Fibroblast of lung (primary cell): ENCODE data around the gene LDAH. TPM values are rescaled to one million over a fixed set of nuclear protein-coding genes. Genes with fewer than 3 reads are reported as not detected.

Experiments used
- DNase-seq, 2 donors: peaks; one replicate each; pipeline versions ENCODE4 v3.0.0 to v3.0.0-alpha.2; 2010; ENCODE audit warnings: low read depth in 2 of 2
- H2AFZ ChIP-seq: 2 replicates; pipeline ENCODE4 v1.5.1; 2012; ENCODE audit warnings: low read length, control low read depth, inconsistent platforms
- H3K27ac ChIP-seq: 2 replicates; pipeline ENCODE4 v1.5.1; 2011; ENCODE audit warnings: low read length, control low read depth; ENCODE audit not compliant: insufficient read depth
- H3K27me3 ChIP-seq: 2 replicates; pipeline ENCODE4 v1.5.1; 2011; ENCODE audit warnings: mild to moderate bottlenecking, low read length; ENCODE audit not compliant: control insufficient read depth, insufficient read depth
- H3K36me3 ChIP-seq: 2 replicates; pipeline ENCODE4 v1.5.1; 2011; ENCODE audit warnings: low read length; ENCODE audit not compliant: control insufficient read depth, insufficient read depth
- H3K4me1 ChIP-seq: 2 replicates; pipeline ENCODE4 v1.5.1; 2011; ENCODE audit warnings: low read length; ENCODE audit not compliant: control insufficient read depth, insufficient read depth; ENCODE audit errors: extremely low read depth
- H3K4me2 ChIP-seq: 2 replicates; pipeline ENCODE4 v1.5.1; 2011; ENCODE audit warnings: low read length, control low read depth; ENCODE audit not compliant: insufficient read depth; ENCODE audit errors: extremely low read depth
- H3K4me3 ChIP-seq, 4 experiments: fragments of 200-600 bp in 1 of 4; sonication (generic) in 1 of 4; replicated peaks in 1 of 4; 2 replicates each; pipeline ENCODE4 v1.5.1; 2011 to 2016; ENCODE audit warnings: low read length in 4 of 4, low read depth in 3 of 4, mild to moderate bottlenecking in 3 of 4, control low read depth in 2 of 4, inconsistent platforms in 1 of 4, mixed read lengths in 1 of 4; ENCODE audit not compliant: insufficient read depth in 1 of 4; ENCODE audit errors: control extremely low read depth in 1 of 4
- H3K79me2 ChIP-seq: 2 replicates; pipeline ENCODE4 v1.5.1; 2012; ENCODE audit warnings: mild to moderate bottlenecking, low read length, inconsistent platforms; ENCODE audit not compliant: control insufficient read depth, insufficient read depth
- H3K9ac ChIP-seq: 2 replicates; pipeline ENCODE4 v1.5.1; 2011; ENCODE audit warnings: mild to moderate bottlenecking, low read length, control low read depth; ENCODE audit not compliant: insufficient read depth
- H3K9me3 ChIP-seq: 2 replicates; pipeline ENCODE4 v1.5.1; 2012; ENCODE audit warnings: low read depth, low read length; ENCODE audit not compliant: control insufficient read depth, insufficient read depth
- H4K20me1 ChIP-seq: 2 replicates; pipeline ENCODE4 v1.5.1; 2011; ENCODE audit warnings: low read length; ENCODE audit not compliant: control insufficient read depth, insufficient read depth; ENCODE audit errors: extremely low read depth
- EZH2 ChIP-seq: IDR thresholded peaks from 2 replicates; pipeline ENCODE4 v1.5.1; 2012; ENCODE audit warnings: low read length, control low read depth, mild to moderate bottlenecking; ENCODE audit errors: missing control alignments
- polyA plus RNA-seq, 2 donors: library from polyadenylated mRNA; depleted of rRNA in 1 of 2; stranded (reverse) in 1 of 2; unstranded in 1 of 2; fragments of >200 nt; gene quantifications; 2 replicates each; pipeline ENCODE4 v1.2.1, GENCODE V29; 2011 to 2012; ENCODE audit warnings: missing spikeins in 1 of 2
- total RNA-seq: library from RNA; depleted of rRNA; stranded (reverse); fragments of >200 nt; gene quantifications from 2 replicates; pipeline ENCODE4 v1.2.1, GENCODE V29; 2014
- TF ChIP-seq, protein P1 (sequence below), 2 donors: IDR thresholded peaks in 1 of 2; conservative IDR thresholded peaks in 1 of 2; 1 replicate in 1 of 2; 2 replicates in 1 of 2; pipeline ENCODE4 v1.5.1; 2011 to 2012; ENCODE audit warnings: low read length in 2 of 2, control low read depth in 1 of 2, inconsistent platforms in 1 of 2, low read depth in 1 of 2, mild to moderate bottlenecking in 1 of 2

LDAH gene
- total and polyA plus RNA-seq, 2 donors (not counting 1 experiment from before 2014, with no cell fraction given): 20.5 to 22.8 TPM

DNA sequence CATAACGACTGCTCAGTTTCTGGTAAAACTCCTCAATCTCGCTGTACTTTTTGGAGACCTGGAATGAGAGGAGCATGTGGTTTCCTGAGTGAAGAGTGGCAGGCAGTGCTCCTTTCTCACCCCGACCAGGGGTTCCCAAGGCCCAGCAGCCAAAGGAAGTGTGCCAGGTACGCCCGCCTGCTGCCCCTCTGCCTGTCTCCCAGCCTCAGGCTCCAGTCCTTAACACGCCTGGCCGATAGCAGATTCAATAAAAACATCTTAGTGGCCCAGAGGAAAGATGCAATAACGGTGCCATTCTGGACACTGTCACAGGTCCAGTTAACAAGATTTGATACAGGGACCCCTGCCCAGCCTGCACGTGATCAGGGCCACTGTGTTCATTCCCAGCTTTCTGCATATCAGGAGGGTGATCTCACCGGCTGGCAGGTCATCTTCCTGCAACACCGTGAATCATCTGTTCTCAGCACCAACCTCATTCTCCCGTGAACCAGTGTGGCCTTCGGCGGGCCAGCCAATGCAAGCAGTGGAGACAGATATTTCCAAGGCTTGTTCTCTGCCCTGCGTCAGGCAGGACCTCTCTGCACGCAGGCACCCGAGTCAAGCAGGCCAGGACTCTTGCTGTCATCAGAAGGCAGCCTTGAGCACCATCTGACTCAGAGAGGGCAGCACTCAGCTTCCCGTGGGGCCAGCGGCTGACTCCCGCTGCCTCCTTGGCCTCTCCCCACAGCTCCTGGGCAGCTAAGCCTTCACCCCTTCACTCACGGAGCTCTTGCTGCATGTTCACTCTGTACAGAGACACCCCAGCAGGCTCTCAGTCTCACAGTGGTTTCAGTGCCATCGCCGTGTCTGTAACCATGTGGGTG is 181.5 kb downstream of the LDAH start:
- TF ChIP-seq, protein P1, sequence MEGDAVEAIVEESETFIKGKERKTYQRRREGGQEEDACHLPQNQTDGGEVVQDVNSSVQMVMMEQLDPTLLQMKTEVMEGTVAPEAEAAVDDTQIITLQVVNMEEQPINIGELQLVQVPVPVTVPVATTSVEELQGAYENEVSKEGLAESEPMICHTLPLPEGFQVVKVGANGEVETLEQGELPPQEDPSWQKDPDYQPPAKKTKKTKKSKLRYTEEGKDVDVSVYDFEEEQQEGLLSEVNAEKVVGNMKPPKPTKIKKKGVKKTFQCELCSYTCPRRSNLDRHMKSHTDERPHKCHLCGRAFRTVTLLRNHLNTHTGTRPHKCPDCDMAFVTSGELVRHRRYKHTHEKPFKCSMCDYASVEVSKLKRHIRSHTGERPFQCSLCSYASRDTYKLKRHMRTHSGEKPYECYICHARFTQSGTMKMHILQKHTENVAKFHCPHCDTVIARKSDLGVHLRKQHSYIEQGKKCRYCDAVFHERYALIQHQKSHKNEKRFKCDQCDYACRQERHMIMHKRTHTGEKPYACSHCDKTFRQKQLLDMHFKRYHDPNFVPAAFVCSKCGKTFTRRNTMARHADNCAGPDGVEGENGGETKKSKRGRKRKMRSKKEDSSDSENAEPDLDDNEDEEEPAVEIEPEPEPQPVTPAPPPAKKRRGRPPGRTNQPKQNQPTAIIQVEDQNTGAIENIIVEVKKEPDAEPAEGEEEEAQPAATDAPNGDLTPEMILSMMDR (conservative IDR thresholded peaks at IDR 0.05 in 1 of 2, IDR thresholded peaks at IDR 0.05 in 1 of 2; ENCODE audit: low read depth in 1 of 2, low read length in 2 of 2): no peak
- TF ChIP-seq EZH2: no peak

DNA sequence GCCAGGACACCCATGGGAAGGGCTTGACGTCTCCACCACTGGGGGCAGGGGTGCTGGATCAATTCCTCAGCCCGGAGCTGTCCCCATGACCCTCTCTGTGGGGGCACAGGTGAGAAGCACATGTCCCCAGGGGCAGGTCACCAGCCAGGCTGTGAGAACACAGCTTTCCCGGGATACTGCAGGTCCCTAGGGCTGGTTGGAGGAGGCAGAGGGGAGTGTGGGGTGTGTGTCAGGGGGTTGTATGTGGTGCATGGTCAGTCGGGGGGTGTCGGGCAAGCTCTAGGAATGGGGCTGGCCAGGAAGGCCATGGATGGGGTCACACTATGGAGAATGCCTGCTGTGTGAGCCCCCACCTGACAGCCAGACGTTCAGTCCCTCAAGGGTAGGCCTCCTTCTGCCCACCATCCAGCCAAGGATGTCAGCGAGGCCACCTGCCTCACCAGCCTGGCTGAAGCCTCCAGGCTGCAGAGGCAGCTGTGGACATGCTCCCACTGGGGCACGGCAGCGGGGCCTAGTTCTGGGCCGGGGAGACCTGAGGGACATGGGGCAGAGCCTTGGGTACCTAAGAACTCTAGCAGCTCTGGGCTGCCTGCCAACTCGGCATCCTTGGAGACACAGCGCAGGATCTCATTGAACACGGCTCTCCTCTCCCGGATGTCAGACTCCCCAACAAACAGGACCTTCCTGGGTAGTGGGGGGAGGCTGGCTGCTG is 182.3 kb downstream of the LDAH start:
- TF ChIP-seq, protein P1 (conservative IDR thresholded peaks at IDR 0.05 in 1 of 2, IDR thresholded peaks at IDR 0.05 in 1 of 2; ENCODE audit: low read depth in 1 of 2, low read length in 2 of 2): no peak
- TF ChIP-seq EZH2: no peak
- H3K36me3 ChIP-seq: peaks cover 31% of the 10 kb centered on the region
- peaks cover 15% of the 10 kb centered on the region for H3K4me1 ChIP-seq
- H3K9ac ChIP-seq: no peak overlapping the region
- no peak overlapping the region for H3K27ac ChIP-seq
- DNase-seq: no peak
- no peaks in the 10 kb centered on the region for H3K79me2 ChIP-seq
- no peaks in the 10 kb centered on the region for H4K20me1 ChIP-seq
- H3K9me3 ChIP-seq: no peaks in the 10 kb centered on the region
- H2AFZ ChIP-seq: no peak overlapping the region
- no peak overlapping the region for H3K4me2 ChIP-seq
- H3K27me3 ChIP-seq: no peaks in the 10 kb centered on the region
- H3K4me3 ChIP-seq: no peak overlapping the region

More for the DNA sequence above, 181.5 kb downstream of the LDAH start:
- no peaks in the 10 kb centered on the region for H3K9me3 ChIP-seq
- H3K27me3 ChIP-seq: no peaks in the 10 kb centered on the region
- H3K9ac ChIP-seq: no peak overlapping the region
- peak; percentile 43 to 89 for DNase-seq
- no peak overlapping the region for H3K4me3 ChIP-seq
- H3K4me1 ChIP-seq: peaks cover 14% of the 10 kb centered on the region
- H3K27ac ChIP-seq: peak overlapping the region; percentile 47
- no peak overlapping the region for H2AFZ ChIP-seq
- H3K36me3 ChIP-seq: peaks cover 31% of the 10 kb centered on the region
- no peaks in the 10 kb centered on the region for H4K20me1 ChIP-seq
- no peaks in the 10 kb centered on the region for H3K79me2 ChIP-seq
- H3K4me2 ChIP-seq: no peak overlapping the region
